OCI-LY1 (cell line): ENCODE results near the gene ZNF189.

Experiments
- EZH2 ChIP-seq: fragments of 200-600 bp; sonication (generic), shearing (Covaris generic); IDR thresholded peaks from 2 replicates; pipeline ENCODE4 v1.8.0; 2017; ENCODE audit warnings: borderline replicate concordance, mixed run types, mild to moderate bottlenecking, antibody characterized with exemption, low read length, moderate library complexity, mixed read lengths
- TF ChIP-seq, protein P1 (sequence below): fragments of 200-600 bp; sonication (generic), shearing (Covaris generic); IDR thresholded peaks from 2 replicates; pipeline ENCODE4 v1.5.1; 2017; ENCODE audit warnings: mild to moderate bottlenecking, antibody characterized with exemption, low read length, moderate library complexity, mixed read lengths

DNA sequence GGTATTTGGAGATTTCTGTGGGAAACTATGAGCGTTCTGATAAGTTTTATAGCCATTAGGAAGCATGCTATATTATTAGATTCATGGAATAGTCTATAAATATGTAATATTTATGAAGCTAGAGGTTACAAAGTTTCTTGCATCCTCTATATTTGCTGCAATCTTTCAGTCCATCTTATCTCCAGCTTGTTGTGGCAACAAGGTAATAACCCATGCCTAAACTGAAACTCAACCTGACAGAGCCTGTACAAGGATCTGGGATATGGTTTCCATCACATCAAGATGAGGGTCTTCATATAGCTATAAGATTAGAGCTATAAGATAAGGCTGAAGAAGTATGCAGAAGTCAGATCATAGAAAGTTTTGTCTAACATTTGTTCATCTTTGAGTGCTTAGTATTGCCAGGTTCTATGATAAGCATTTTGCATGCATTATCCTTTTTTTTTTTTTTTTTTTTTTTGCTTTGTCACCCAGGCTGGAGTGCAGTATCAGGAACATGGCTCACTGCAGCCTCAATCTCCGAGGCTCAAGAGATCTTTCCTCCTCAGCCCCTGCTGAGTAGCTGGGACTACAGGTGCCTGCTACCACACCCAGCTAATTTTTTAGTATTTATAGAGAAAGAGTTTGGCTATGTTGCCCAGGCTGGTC lies 28.6 kb upstream of the ZNF189 start:
- TF ChIP-seq, protein P1, sequence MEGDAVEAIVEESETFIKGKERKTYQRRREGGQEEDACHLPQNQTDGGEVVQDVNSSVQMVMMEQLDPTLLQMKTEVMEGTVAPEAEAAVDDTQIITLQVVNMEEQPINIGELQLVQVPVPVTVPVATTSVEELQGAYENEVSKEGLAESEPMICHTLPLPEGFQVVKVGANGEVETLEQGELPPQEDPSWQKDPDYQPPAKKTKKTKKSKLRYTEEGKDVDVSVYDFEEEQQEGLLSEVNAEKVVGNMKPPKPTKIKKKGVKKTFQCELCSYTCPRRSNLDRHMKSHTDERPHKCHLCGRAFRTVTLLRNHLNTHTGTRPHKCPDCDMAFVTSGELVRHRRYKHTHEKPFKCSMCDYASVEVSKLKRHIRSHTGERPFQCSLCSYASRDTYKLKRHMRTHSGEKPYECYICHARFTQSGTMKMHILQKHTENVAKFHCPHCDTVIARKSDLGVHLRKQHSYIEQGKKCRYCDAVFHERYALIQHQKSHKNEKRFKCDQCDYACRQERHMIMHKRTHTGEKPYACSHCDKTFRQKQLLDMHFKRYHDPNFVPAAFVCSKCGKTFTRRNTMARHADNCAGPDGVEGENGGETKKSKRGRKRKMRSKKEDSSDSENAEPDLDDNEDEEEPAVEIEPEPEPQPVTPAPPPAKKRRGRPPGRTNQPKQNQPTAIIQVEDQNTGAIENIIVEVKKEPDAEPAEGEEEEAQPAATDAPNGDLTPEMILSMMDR = no peak
- no peak for TF ChIP-seq EZH2
